IPS-18a (cell line): ENCODE measurements around the gene BCAS3.
"Not testable (repeated sequence)": the region's sequence is repeated elsewhere in the genome, so short reads cannot be mapped to it uniquely, and the experiment has no call there.

ENCODE experiments used
- H3K27ac ChIP-seq: one replicate; pipeline ENCODE4 v1.5.1; 2013; ENCODE audit warnings: low read length
- H3K27me3 ChIP-seq: one replicate; pipeline ENCODE4 v1.6.1; 2013; ENCODE audit warnings: mild to moderate bottlenecking, low read length; ENCODE audit not compliant: control insufficient read depth, insufficient read depth
- H3K36me3 ChIP-seq: one replicate; pipeline ENCODE4 v1.6.1; 2013; ENCODE audit warnings: low read depth, low read length; ENCODE audit not compliant: control insufficient read depth
- H3K4me1 ChIP-seq: one replicate; pipeline ENCODE4 v1.6.1; 2013; ENCODE audit warnings: low read depth, low read length; ENCODE audit not compliant: control insufficient read depth
- H3K4me3 ChIP-seq: one replicate; pipeline ENCODE4 v1.5.1; 2013; ENCODE audit warnings: low read length
- H3K9ac ChIP-seq: one replicate; pipeline ENCODE4 v1.6.1; 2013; ENCODE audit warnings: mild to moderate bottlenecking, low read length, moderate library complexity
- H3K9me3 ChIP-seq: one replicate; pipeline ENCODE4 v1.6.1; 2013; ENCODE audit warnings: low read depth, low read length; ENCODE audit not compliant: control insufficient read depth

The BCAS3 gene

DNA sequence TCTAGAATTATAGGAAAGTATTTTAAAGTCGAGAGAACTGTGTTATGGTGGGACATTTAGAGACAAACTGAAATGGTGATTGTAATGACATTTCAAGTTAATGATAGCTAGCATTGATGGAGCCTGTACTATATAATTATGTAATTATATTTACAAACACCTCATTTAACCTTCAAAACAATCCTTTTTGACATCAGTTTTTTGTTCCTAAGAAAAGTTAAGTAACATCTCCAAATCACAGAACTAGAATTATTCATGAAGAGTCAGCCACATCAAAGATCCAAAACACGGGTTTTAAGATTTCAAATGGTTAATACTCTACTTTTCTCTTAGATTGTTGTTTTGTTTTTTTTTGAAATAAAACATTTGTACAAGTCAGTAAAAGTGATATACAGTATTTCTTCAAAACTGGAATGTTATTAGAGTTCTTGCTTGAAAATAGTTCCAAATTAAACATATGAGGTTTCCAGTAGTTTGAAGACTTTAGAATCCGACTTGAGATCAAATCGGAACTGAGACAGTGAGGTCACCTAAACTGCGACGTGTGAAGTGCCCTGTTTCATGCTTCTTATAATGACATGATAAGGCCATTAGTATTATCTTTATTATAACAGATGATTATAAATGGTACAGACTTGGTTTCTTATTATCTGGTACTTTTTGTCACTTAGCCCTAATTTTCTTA is 457.0 kb downstream of the BCAS3 start:
- Histone ChIP-seq H3K36me3 (no peaks in the 10 kb centered on the region), H3K27ac (no peak overlapping the region), H3K9me3 (no peaks in the 10 kb centered on the region), H3K9ac (no peak overlapping the region), H3K27me3 (no peaks in the 10 kb centered on the region), H3K4me1 (no peaks in the 10 kb centered on the region), H3K4me3 (no peak overlapping the region)

DNA sequence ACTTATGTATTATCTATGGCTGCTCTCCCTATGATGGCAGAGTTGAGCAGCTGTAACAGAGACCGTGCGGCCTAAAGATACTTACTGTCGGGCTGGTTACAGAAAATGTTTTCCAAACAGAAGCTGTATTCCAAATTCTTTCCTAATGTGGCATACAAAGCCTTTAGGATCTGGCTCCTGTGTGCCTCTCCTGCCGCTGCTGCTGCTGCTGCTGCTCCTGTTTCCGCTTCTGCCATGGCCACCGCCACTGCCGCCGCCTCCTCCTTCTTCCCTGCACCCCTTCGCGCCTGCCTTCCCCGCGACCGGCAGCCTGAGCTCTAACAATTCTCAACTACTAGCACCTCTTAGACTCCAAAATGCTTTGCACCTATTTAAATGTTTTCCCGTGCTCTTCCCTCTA is 458.1 kb downstream of the BCAS3 start:
- Histone ChIP-seq H3K4me1 (no peaks in the 10 kb centered on the region), H3K9me3 (no peaks in the 10 kb centered on the region), H3K27ac (no peak overlapping the region), H3K9ac (no peak overlapping the region), H3K4me3 (no peak overlapping the region), H3K36me3 (no peaks in the 10 kb centered on the region), H3K27me3 (no peaks in the 10 kb centered on the region)

DNA sequence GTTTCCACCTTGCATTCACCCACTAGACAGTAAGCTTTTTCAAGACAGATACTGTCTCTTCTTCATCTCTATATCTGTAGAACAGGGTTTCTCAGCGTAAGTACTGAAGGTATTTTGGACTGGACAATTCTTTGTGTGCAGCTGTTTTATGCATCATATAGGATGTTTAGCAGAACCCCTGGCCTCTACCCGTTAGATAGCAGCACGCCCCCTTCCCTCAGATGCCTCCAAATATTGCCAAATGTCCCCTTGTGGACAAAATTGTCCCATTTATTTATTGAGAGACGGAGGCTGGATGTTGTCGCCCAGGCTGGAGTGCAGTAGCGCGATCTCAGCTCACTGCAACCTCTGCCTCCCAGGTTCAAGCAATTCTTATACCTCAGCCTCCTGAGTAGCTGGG is 458.6 kb downstream of the BCAS3 start:
- no peak overlapping the region for H3K27ac ChIP-seq
- no peaks in the 10 kb centered on the region for H3K9me3 ChIP-seq
- no peaks in the 10 kb centered on the region for H3K36me3 ChIP-seq
- H3K4me1 ChIP-seq: no peaks in the 10 kb centered on the region
- no peak overlapping the region for H3K4me3 ChIP-seq
- no peak overlapping the region for H3K9ac ChIP-seq
- H3K27me3 ChIP-seq: no peaks in the 10 kb centered on the region

DNA sequence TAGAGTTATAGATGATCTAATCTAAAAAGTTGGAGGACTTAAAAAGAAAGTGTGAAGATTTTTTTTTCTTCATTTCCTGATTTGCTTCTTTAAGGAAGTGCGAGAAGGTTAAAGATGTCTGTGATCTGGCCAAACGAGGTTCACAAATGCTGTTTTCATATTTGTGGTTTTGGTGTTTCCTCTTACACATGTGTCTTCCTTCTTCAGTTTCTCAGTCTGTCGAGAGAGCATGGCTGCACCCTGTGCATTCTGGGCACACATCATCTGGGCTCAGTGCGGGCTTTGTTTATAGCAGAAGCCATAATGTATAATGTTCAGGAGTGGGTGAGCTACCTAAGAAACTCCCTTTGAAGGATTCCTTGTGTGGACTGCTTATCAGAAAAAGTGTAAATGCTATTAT is 461.6 kb downstream of the BCAS3 start:
- no peaks in the 10 kb centered on the region for H3K4me1 ChIP-seq
- no peak overlapping the region for H3K9ac ChIP-seq
- no peaks in the 10 kb centered on the region for H3K27me3 ChIP-seq
- no peaks in the 10 kb centered on the region for H3K36me3 ChIP-seq
- H3K9me3 ChIP-seq: no peaks in the 10 kb centered on the region
- H3K4me3 ChIP-seq: no peak overlapping the region
- no peak overlapping the region for H3K27ac ChIP-seq

DNA sequence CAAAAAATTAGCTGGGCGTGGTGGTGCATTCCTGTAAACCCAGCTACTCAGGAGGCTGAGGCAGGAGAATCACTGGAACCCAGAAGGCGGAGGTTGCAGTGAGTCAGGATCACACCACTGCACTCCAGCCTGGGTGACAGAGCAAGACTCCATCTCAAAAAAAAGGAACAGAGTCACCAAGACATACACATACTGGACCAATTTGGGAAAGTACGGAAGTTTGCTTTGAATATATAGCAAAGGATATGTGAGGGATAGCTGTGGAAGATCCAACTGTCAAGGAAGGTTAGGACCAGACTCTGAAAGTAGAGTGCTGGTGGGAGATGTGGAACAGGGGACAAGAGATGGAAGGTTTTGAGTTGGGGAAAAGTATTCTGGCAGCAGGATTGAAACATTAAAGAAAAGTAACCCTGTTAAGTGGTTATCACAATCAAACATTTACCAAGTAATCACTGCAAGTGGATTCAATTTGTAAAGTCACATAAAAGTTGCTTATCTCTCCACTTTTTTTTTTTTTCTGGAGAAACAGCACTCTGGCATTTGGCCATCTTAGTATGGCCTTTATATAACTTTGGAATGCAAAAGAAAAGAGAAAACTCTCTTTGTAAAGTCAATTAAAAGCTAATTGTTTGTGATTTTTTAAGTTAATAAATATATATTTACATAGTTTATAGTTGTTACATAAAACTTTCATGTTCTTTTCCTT is 462.6 kb downstream of the BCAS3 start:
- Histone ChIP-seq H3K9ac (no peak overlapping the region), H3K27ac (no peak overlapping the region), H3K4me1 (no peaks in the 10 kb centered on the region), H3K27me3 (no peaks in the 10 kb centered on the region), H3K4me3 (no peak overlapping the region), H3K9me3 (no peaks in the 10 kb centered on the region), H3K36me3 (no peaks in the 10 kb centered on the region)

DNA sequence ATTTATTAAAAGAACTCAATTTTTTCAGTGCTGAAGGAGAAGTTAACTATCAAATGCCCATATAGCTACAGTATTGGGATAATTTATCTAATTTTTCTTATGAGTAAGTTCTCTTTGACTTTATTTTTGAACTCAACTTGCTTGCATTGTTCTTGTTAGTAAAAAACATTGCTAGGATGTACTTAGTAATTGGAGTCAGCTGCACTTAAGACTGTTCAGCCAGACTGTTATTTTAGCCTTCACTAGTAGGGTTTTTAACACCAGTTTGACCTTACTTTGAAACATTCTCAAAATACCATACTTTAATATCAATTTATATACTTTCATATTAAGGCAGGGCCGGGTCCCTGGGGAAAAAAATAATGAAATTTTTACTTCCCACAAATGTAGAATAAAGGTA is 465.4 kb downstream of the BCAS3 start:
- no peak overlapping the region for H3K4me3 ChIP-seq
- H3K36me3 ChIP-seq: no peaks in the 10 kb centered on the region
- H3K9ac ChIP-seq: no peak overlapping the region
- H3K27ac ChIP-seq: no peak overlapping the region
- no peaks in the 10 kb centered on the region for H3K9me3 ChIP-seq
- H3K27me3 ChIP-seq: no peaks in the 10 kb centered on the region
- no peaks in the 10 kb centered on the region for H3K4me1 ChIP-seq

DNA sequence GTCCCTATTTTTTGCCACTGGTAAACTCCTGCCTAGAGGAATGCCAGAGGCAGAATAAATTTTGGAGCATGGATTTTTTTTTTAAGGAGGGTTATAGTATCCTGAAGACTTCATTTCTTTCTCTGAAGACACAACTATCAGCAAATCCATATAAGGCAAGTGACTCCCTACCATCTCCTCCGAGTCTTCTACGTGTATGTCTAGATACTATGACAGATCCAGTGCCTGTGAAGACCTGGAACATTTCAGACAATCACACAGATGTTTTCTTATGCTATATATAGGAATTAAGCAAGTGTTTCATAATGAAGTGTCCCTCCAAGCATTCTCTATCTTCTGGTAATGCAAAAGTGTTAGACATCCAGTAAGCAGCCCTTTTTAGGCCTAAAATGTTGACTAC is 466.5 kb downstream of the BCAS3 start:
- Histone ChIP-seq H3K9me3 (no peaks in the 10 kb centered on the region), H3K9ac (no peak overlapping the region), H3K27me3 (no peaks in the 10 kb centered on the region), H3K4me3 (no peak overlapping the region), H3K27ac (no peak overlapping the region), H3K36me3 (no peaks in the 10 kb centered on the region), H3K4me1 (no peaks in the 10 kb centered on the region)

DNA sequence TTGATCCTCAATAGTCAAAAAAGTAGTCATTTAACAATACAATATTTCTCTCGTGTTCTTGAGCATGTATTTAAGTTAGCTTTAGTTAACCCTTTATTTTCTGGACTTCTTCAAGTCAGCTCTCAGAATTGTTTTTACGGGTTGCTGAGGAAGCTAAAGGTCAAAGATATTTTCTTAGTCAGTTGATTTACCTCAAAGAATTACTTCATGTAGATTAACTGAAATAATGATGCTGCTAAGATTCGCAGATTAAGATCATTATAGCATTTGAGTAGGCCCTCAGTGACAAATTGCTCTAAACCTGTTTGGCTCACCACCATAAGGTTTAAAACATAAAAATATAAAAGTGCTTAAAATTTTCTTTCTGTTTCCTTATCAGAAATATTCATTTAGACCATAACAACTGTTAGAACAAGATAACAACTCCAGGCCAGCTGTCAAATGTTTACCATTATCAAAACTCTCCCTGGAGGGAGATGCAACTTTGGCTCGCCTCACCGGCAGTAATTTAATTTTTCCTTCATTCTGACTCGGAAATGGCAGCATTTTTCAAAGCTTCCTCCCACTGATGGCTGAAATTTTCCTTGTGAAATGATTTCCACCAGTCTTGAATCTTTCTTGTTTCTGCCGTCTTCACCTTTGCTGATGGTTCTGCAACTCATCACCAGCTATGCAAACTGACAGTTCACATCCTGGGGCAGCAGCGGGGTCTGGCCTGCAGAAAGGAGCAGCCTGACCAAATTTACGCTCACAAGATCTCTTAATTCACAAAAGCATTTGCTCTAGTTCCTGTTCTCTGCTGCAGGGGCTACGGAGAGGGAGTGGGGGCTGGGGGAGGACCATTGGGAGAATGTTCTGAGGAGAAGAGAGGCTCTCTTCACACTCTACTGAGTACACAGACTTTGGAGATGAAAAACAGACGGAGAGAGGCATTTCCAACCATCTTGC is 467.2 kb downstream of the BCAS3 start:
- Histone ChIP-seq H3K9me3 (no peaks in the 10 kb centered on the region), H3K9ac (no peak overlapping the region), H3K36me3 (no peaks in the 10 kb centered on the region), H3K4me1 (peaks cover 1% of the 10 kb centered on the region), H3K4me3 (no peak overlapping the region), H3K27me3 (no peaks in the 10 kb centered on the region), H3K27ac (no peak overlapping the region)

DNA sequence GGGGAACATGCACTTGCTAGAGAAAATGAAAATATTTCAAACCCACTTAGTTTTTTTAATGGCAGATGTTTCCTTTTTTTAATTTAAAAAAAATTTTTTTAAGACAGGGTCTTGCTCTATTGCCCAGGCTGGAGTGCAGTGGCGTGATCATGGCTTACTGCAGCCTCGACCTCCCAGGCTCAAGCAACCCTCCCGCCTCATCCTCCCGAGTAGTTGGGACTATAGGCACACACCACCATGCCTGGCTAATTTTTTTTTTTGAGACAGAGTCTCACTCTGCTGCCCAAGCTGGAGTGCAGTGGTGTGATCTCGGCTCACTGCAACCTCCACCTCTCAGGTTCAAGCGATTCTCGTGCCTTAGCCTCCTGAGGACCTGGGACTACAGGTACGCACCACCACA is 469.2 kb downstream of the BCAS3 start:
- H3K27ac ChIP-seq, H3K4me3 ChIP-seq, H3K27me3 ChIP-seq, H3K4me1 ChIP-seq, H3K9me3 ChIP-seq, H3K36me3 ChIP-seq, H3K9ac ChIP-seq: not testable (repeated sequence)

DNA sequence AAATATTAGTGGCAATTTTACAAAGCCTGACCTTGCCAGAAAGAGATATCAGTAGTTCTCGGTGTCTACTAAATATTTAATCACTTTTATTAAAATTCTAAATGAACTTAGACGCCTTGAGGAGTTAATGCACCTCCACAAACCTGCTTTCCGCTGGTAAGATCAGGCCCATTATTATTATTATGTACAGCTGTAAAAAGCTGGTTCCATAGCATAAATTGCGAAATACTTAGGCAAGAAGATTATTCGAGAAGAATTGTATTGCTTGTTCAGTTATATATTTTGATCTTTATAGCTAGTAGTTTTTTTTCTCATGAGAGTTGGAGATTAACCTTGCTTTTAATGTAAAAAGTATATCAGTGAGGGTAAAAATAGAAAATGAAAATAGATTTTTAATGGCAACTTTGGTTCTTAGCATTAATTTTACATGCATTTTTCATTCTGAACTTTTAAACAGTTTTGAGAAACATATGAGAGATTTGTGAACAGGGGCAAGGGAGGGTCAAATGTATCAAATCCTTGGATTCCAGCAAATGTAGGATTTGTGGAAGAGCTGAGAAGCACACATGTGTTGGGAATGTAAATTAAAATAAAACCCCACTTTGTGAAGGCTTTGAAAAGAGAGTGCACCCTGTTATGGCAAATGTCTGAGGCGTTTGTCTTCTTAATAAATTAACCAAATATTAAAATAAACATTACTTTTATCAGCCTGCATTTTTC is 471.6 kb downstream of the BCAS3 start:
- no peak overlapping the region for H3K27ac ChIP-seq
- H3K36me3 ChIP-seq: no peaks in the 10 kb centered on the region
- H3K4me3 ChIP-seq: no peak overlapping the region
- no peak overlapping the region for H3K9ac ChIP-seq
- H3K4me1 ChIP-seq: peaks cover 3% of the 10 kb centered on the region
- H3K9me3 ChIP-seq: no peaks in the 10 kb centered on the region
- H3K27me3 ChIP-seq: no peaks in the 10 kb centered on the region

DNA sequence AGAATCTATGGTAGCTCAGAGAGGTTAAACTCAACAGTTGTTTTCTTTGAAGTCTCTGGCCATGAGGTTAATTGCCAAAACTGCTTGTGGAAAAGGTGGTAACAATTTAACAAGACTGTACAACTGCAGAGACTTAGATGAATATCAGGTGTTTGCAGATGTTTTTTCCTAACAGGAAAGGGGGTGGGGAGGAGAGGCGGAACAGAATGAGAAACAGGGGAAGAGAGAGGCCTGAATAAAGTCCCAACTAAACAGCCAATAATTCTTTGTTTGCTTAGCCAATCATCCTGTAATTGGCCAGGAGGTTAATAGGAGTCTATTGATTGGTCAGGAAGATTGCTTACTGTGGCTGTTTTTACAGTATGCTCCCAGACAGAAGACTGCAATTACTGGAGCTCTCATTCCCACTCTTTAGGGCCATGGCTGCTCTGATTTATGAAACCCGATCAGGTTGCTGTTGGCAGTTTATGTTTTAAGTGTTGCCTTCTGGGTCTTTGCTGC is 472.3 kb downstream of the BCAS3 start:
- Histone ChIP-seq H3K9ac (no peak overlapping the region), H3K27me3 (no peaks in the 10 kb centered on the region), H3K27ac (no peak overlapping the region), H3K4me1 (peaks cover 3% of the 10 kb centered on the region), H3K9me3 (no peaks in the 10 kb centered on the region), H3K4me3 (no peak overlapping the region), H3K36me3 (no peaks in the 10 kb centered on the region)
